ENCODE measurements around the gene CALML3. TPM values are rescaled to one million over a fixed set of nuclear protein-coding genes. Genes with fewer than 3 reads are reported as not detected.
"Not testable (repeated sequence)": the region's sequence is repeated elsewhere in the genome, so short reads cannot be mapped to it uniquely, and the experiment has no call there.

CALML3 gene
- total and polyA plus RNA-seq, 2 donors (not counting 1 experiment from before 2014, with no cell fraction given) = not detected

- no peaks in the 10 kb centered on the region for H3K27me3 ChIP-seq (replicated peaks in 1 of 4; ENCODE audit: control extremely low read depth in 1 of 4, control insufficient read depth in 3 of 4, insufficient read depth in 4 of 4, low read length in 3 of 4)
- H3K79me2 ChIP-seq (ENCODE audit: control insufficient read depth, insufficient read depth, low read length) = no peaks in the 10 kb centered on the region
- peaks cover 13% of the 10 kb centered on the region for H3K27me3 Mint-ChIP-seq
- no peak overlapping the region for H3K4me2 ChIP-seq (replicated peaks; ENCODE audit: low read depth, low read length, poor library complexity, severe bottlenecking)
- no peaks in the 10 kb centered on the region for H3K4me1 Mint-ChIP-seq
- no peak overlapping the region for H3K4me3 ChIP-seq (ENCODE audit: control extremely low read depth in 1 of 5, extremely low read depth in 1 of 5, insufficient read depth in 1 of 5, low read depth in 2 of 5, low read length in 4 of 5)
- H2AFZ ChIP-seq (ENCODE audit: insufficient read depth, low read depth, low read length, poor library complexity, severe bottlenecking) = no peak overlapping the region
- ATAC-seq (ENCODE audit: low read depth) (no peak), DNase-seq (no peak)
- H3K27ac ChIP-seq (ENCODE audit: low read length in 2 of 2) = no peak overlapping the region
- no peaks in the 10 kb centered on the region for H3K4me1 ChIP-seq (ENCODE audit: control insufficient read depth in 2 of 2, insufficient read depth in 2 of 2, low read length in 2 of 2)
- 94% methylated on average over 28 of the region's 31 CpGs for WGBS (ENCODE audit: insufficient coverage)
- H3K9ac ChIP-seq (ENCODE audit: low read length) = no peak overlapping the region
- no peak overlapping the region for H3K4me3 Mint-ChIP-seq
- intact Hi-C loops (cut with micrococcal nuclease) = no loop called here
- ChIA-PET POLR2A (no interaction called here), CTCF (interaction anchor here (0.9 kb wide), 1 partner anchor 65 kb away, joined by 3 read pairs; no protein-coding TSS in a partner anchor)
- no peaks in the 10 kb centered on the region for H3K9me3 Mint-ChIP-seq (ENCODE audit: insufficient read depth)
- H3K9me3 ChIP-seq (ENCODE audit: control extremely low read depth in 1 of 3, control insufficient read depth in 2 of 3, insufficient read depth in 1 of 3, low read length in 2 of 3) = no peaks in the 10 kb centered on the region
- no peak overlapping the region for H3K27ac Mint-ChIP-seq
- TF ChIP-seq EZH2 (IDR thresholded peaks at IDR 0.05; ENCODE audit: borderline replicate concordance, insufficient read depth, low read depth, low read length, poor library complexity, severe bottlenecking) (no peak), CTCF (IDR thresholded peaks at IDR 0.05) (no peak)
- H3K36me3 ChIP-seq (replicated peaks in 1 of 2; ENCODE audit: control extremely low read depth in 1 of 2, control insufficient read depth in 1 of 2, extremely low read depth in 1 of 2, insufficient read depth in 2 of 2, low read length in 1 of 2) = no peaks in the 10 kb centered on the region
- no peaks in the 10 kb centered on the region for H4K20me1 ChIP-seq (ENCODE audit: control insufficient read depth, insufficient read depth, low read length, poor library complexity, severe bottlenecking)
These were observed 33.3 kb downstream of the CALML3 start for GRCh38 chr10:5557799-5558771.

- no CpG with 5 or more reads among the region's 9 CpGs for WGBS (ENCODE audit: insufficient coverage)
- H3K27ac Mint-ChIP-seq; H3K9me3 Mint-ChIP-seq (ENCODE audit: insufficient read depth); H3K4me1 ChIP-seq (ENCODE audit: control insufficient read depth in 2 of 2, insufficient read depth in 2 of 2, low read length in 2 of 2); H3K4me3 ChIP-seq (ENCODE audit: control extremely low read depth in 1 of 5, extremely low read depth in 1 of 5, insufficient read depth in 1 of 5, low read depth in 2 of 5, low read length in 4 of 5); H3K4me3 Mint-ChIP-seq; ATAC-seq (ENCODE audit: low read depth); H3K27ac ChIP-seq (ENCODE audit: low read length in 2 of 2); H4K20me1 ChIP-seq (ENCODE audit: control insufficient read depth, insufficient read depth, low read length, poor library complexity, severe bottlenecking); H2AFZ ChIP-seq (ENCODE audit: insufficient read depth, low read depth, low read length, poor library complexity, severe bottlenecking); intact Hi-C loops (cut with micrococcal nuclease); H3K9ac ChIP-seq (ENCODE audit: low read length); H3K79me2 ChIP-seq (ENCODE audit: control insufficient read depth, insufficient read depth, low read length); H3K27me3 ChIP-seq (replicated peaks in 1 of 4; ENCODE audit: control extremely low read depth in 1 of 4, control insufficient read depth in 3 of 4, insufficient read depth in 4 of 4, low read length in 3 of 4); H3K36me3 ChIP-seq (replicated peaks in 1 of 2; ENCODE audit: control extremely low read depth in 1 of 2, control insufficient read depth in 1 of 2, extremely low read depth in 1 of 2, insufficient read depth in 2 of 2, low read length in 1 of 2); DNase-seq; POLR2A ChIA-PET; H3K9me3 ChIP-seq (ENCODE audit: control extremely low read depth in 1 of 3, control insufficient read depth in 2 of 3, insufficient read depth in 1 of 3, low read length in 2 of 3); H3K4me2 ChIP-seq (replicated peaks; ENCODE audit: low read depth, low read length, poor library complexity, severe bottlenecking); H3K4me1 Mint-ChIP-seq: not testable (repeated sequence)
- CTCF ChIA-PET = interaction anchor here (0.9 kb wide), 1 partner anchor 64 kb away, joined by 3 read pairs; no protein-coding TSS in a partner anchor
- H3K27me3 Mint-ChIP-seq = peaks cover 11% of the 10 kb centered on the region
These were observed 34.3 kb downstream of the CALML3 start for GRCh38 chr10:5559022-5559421.

Data from B cell (primary cell).